HAP-1 (cell line): Measurements from ENCODE around the gene STX8.

Experiments used
- DNase-seq, 2 experiments: peaks; one replicate each; pipeline ENCODE4 v3.0.0-alpha.2; 2016 to 2020; ENCODE audit warnings: low spot score in 2 of 2
- H3K27me3 ChIP-seq: fragments of 250-450 bp; sonication (Bioruptor Pico); 2 replicates; pipeline ENCODE4 v1.5.1; 2020; ENCODE audit warnings: low read depth, mild to moderate bottlenecking, moderate library complexity
- H3K36me3 ChIP-seq: fragments of 250-450 bp; sonication (Bioruptor Pico); replicated peaks from 2 replicates; pipeline ENCODE4 v1.5.1; 2020; ENCODE audit warnings: mild to moderate bottlenecking
- H3K4me1 ChIP-seq: fragments of 250-450 bp; sonication (Bioruptor Pico); 2 replicates; pipeline ENCODE4 v1.5.1; 2020; ENCODE audit warnings: mild to moderate bottlenecking
- H3K4me3 ChIP-seq: fragments of 250-450 bp; sonication (Bioruptor Pico); 2 replicates; pipeline ENCODE4 v1.5.1; 2020; ENCODE audit warnings: mild to moderate bottlenecking, moderate library complexity
- H3K9me3 ChIP-seq: fragments of 250-450 bp; sonication (Bioruptor Pico); 2 replicates; pipeline ENCODE4 v1.5.1; 2020; ENCODE audit warnings: mild to moderate bottlenecking, moderate library complexity
- in situ Hi-C: fragments of 300-500 bp; cut with MboI; formaldehyde crosslinking; loops from 3 replicates; pipeline ENCODE4 v1.14.3; 2020; ENCODE audit warnings: low sequenced_read_pairs, inconsistent platforms, mixed read lengths

The STX8 gene

DNA sequence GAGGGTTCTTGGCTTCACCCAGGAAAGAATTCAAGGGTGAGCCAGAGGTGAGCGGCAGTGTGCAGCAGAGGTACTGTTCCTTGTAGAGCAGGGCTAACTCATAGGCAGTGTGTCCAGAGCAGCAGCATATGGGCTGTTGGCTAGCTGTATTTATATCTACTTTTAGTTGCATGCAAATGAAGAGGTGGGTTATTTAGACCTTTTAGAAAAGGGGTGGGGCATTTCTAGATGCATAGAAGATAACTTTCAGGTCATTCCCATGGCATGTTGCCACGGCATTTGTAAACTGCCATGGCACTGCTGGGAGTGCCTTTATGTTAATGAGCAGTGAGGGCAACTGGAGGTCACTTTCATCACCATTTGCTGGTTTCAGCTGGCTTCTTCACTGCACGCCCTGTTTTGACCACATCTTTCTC, 141.0 kb downstream of the STX8 start:
- H3K9me3 ChIP-seq = no peaks in the 10 kb centered on the region
- H3K4me1 ChIP-seq = peaks cover 8% of the 10 kb centered on the region
- no peaks in the 10 kb centered on the region for H3K27me3 ChIP-seq
- in situ Hi-C loops = no loop called here
- H3K4me3 ChIP-seq = no peak overlapping the region
- DNase-seq = no peak
- H3K36me3 ChIP-seq = no peaks in the 10 kb centered on the region

DNA sequence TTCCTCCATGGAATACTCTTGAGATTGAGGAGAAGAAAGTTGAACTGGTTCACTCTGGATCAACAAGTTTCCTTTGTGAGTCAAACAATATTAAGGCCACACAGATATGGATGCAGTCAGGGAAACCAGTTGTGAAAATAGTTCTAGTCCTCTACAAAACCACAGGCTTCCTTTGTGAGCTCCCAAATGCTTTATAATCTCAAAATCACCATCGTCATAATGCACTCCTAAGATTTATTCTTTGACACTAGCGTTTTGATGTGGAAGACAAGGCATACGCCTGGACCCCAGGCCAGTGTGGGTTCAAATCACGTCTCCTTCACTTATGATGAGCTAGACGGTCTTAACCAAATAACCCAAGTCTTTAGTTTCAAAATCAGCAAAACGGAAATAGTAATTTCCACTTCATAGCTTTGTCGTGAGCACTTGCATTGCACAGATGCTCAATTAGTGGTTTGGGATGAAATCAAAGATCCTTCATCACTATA, 142.6 kb downstream of the STX8 start:
- no peak overlapping the region for H3K4me3 ChIP-seq
- in situ Hi-C loops = no loop called here
- H3K36me3 ChIP-seq = no peaks in the 10 kb centered on the region
- no peak for DNase-seq
- H3K9me3 ChIP-seq = no peaks in the 10 kb centered on the region
- H3K27me3 ChIP-seq = no peaks in the 10 kb centered on the region
- peaks cover 8% of the 10 kb centered on the region for H3K4me1 ChIP-seq

DNA sequence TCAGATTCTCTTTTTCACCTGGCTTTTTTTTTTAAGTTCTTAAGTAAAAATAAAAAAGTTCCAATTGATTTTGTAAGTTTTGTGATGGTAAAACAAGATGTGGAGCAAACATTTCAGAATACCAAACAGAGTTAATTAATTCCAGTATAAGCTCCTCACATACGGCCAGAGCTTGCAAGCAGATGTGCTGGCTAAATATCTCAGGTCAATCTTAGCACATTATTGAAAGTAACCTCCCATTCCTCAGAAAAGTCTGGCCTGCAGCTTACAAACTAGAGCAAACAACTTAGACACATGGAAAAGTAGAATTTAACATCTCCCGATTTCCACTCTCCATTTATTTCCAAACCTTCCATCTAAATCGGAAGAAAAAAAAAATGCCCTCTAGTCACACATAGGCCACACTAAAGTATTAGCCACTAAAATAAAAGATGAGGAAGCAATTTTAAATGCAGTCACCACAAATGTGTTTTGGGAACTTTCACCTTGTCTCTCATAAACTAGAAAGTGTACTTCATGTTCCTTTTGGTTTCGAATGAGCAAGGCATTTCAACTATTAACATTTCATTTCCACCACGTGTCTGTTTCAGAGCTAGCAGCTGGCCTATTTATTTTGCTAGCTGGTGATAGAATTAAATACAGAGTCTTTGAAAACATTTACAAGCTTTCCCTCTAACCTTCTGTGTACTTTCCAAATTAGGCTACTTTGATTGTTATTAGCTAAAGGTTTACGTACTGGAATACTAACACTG, 143.3 kb downstream of the STX8 start:
- no peak for DNase-seq
- Histone ChIP-seq H3K9me3 (no peaks in the 10 kb centered on the region), H3K4me3 (no peak overlapping the region), H3K4me1 (peaks cover 6% of the 10 kb centered on the region), H3K27me3 (no peaks in the 10 kb centered on the region), H3K36me3 (no peaks in the 10 kb centered on the region)
- in situ Hi-C loops = no loop called here

DNA sequence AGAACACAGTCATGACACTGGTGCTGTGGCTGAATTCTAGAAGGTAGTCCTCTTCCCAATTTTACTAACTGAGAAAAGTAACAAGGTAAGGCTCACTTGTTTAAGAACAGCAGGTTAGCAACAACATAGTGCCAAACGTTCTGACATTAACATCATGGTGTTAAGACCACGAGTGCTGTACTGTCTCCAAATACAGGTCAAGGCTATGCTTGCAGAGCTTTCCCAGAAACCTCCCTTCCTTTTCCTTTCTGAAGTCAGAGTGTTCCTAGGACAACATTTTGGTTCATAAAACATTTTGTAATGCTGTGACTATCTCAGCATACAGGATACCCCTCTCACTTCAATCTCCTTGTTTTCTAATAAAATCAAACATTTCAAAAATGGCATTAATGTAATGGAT, 144.0 kb downstream of the STX8 start:
- H3K4me3 ChIP-seq = no peak overlapping the region
- no peaks in the 10 kb centered on the region for H3K36me3 ChIP-seq
- in situ Hi-C loops = no loop called here
- no peak for DNase-seq
- no peaks in the 10 kb centered on the region for H3K27me3 ChIP-seq
- H3K9me3 ChIP-seq = no peaks in the 10 kb centered on the region
- no peaks in the 10 kb centered on the region; the same call in 1 of the 2 replicates for H3K4me1 ChIP-seq

DNA sequence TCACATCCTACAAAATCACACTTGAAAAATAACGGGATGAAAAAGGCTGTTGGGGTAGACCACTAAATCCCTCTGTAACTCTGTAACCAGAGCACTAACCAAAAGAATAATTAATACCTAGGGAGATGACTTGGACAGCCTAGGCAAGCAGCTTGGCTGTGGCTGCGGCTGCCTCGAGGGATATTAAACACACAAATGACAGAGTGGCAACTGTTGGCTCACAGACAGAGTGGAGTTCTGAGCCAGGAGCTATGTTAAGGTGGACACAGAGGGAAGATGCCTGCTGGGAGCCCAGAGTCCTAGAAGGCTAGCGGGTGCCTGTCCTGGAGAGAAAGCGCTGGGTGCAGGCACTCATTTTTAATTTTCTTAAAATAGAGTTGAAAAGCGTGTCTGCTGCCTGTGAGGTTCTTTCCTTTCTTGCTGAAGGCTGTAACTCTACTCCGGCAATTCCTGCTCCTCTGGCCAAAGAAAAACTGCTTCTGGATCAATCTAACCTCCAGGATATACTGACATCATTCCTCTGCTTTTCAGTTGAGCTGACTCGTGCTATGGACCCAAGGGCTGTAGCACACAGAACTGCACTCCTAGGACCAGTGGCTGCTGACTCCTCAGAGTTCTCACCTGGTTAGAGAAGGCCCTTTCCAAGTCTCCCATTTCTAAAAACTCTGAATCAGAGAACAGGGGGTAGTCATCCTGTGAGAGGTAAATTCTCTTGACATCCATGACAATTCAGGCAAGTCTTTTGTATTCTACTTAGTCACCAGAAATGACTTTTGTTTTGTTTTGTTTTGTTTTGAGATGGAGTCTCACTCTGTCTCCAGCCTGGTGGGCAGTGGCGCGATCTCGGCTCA, 147.9 kb downstream of the STX8 start:
- DNase-seq = no peak
- in situ Hi-C loops = no loop called here
- H3K9me3 ChIP-seq = no peaks in the 10 kb centered on the region
- H3K4me1 ChIP-seq = no peaks in the 10 kb centered on the region
- no peaks in the 10 kb centered on the region for H3K36me3 ChIP-seq
- H3K27me3 ChIP-seq = no peaks in the 10 kb centered on the region
- H3K4me3 ChIP-seq = no peak overlapping the region

DNA sequence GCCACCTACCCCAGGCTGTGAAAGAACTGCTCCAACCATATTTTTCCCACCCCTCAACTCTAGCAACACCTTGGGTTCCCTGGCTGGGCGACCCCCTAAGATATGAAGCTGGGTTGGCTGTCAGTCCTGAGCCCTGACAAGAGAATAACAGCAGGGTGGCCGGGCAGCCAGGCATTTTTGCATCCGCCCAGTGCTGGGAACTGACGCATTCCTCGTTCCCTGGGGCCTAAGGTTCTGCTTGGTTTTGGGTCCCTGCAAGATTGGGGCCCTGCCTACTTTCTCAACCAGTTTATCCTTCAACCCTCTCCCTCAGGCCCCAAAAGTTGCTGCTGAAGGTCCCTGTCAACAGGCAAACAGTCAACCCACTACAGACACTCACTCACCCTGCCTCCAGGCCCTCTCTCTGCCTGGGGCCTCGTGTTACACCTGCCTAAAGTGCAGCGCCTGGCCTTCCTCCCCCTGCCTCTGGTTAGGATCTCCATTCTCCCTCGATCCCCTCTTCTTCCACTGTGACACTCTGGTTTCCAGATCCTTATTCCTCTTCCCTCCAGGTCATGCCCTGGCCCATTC, 151.5 kb downstream of the STX8 start:
- Histone ChIP-seq H3K4me3 (no peak overlapping the region), H3K4me1 (no peaks in the 10 kb centered on the region), H3K9me3 (no peaks in the 10 kb centered on the region), H3K27me3 (no peaks in the 10 kb centered on the region), H3K36me3 (no peaks in the 10 kb centered on the region)
- no peak for DNase-seq
- in situ Hi-C loops = no loop called here

DNA sequence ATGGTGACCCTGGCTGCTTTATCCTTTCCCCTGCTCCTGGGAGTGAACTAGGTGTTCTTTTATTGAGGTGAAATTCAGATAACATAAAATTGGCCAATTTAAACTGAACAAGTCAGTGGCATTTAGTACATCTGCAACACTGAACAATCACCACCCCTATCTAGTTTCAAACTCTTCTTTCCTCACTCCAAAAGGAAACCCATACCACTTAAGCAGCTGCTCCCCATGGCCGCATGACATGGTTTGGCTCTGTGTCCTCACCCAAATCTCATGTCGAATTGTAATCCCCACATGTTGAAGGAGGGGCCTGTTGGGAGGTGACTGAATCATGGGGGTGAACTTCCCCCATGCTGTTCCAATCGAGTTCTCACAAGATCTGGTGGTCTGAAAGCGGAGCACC, 154.1 kb downstream of the STX8 start:
- in situ Hi-C loops = no loop called here
- Histone ChIP-seq H3K36me3 (no peaks in the 10 kb centered on the region), H3K4me3 (no peak overlapping the region), H3K9me3 (no peaks in the 10 kb centered on the region), H3K4me1 (no peaks in the 10 kb centered on the region), H3K27me3 (no peaks in the 10 kb centered on the region)
- no peak for DNase-seq

DNA sequence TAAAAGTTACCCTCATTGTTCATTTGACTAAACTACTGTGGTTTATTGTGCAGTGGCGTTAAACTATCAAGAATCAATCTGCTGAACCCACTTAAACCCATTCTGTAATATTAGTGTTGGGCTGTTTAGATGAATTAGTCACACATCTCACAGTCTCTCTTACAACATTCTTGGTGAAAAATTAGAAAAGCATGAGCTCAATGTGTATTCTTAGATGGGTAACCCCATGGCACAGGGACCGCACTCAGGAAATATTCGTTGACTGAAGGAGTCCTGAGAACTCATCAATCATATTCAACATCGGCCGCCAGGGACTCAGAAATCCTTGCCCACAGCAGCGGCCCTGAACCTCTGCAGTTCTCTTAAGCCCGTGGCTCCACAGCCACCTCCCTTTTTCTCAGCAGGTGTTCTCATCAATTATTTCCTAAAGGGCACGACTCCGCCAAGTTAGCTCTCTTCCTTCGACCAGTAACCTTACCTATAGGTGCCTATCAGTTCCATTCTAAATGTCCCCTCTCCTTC, 155.6 kb downstream of the STX8 start:
- no peak for DNase-seq
- Histone ChIP-seq H3K36me3 (no peaks in the 10 kb centered on the region), H3K4me1 (no peaks in the 10 kb centered on the region), H3K9me3 (no peaks in the 10 kb centered on the region), H3K27me3 (no peaks in the 10 kb centered on the region), H3K4me3 (no peak overlapping the region)
- in situ Hi-C loops = no loop called here

DNA sequence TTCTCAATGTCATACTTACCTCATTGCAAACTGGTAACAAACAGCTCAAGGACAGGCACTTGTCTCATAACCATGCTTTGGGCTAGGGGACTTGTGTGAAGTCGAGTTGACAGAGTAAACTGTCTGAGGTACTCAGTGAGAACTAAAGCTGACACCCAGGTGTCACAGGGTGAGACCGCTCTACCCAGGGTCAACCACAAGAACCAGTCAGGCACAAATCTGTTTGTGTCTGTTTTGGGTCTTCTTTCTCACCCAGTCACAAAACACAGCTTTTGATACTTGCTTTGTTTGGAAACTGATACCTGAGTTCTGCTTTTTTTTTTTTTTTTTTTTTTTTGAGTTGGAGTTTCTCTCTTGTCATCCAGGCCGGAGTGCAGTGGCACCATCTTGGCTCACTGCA, 161.1 kb downstream of the STX8 start:
- no peaks in the 10 kb centered on the region for H3K4me1 ChIP-seq
- no peak overlapping the region for H3K4me3 ChIP-seq
- H3K36me3 ChIP-seq = no peaks in the 10 kb centered on the region
- in situ Hi-C loops = no loop called here
- H3K9me3 ChIP-seq = no peaks in the 10 kb centered on the region
- no peaks in the 10 kb centered on the region for H3K27me3 ChIP-seq
- DNase-seq = no peak

DNA sequence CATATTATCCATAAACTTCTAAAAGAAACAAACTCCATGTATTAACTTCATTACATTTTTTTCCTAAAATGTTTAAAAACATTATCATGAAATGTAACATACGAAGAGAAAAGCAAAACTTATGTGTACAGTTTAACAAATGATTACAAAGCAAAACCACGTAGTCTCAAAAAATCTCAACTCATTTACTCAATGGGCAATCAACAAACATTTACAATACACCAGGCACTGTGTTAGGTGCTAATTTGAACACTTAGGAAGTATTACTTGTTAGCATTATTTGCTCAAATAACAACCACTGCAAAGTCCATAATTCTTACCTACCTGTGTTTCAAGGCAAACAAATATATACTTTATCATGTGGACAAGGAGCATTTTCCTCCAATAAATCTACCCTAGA, 164.9 kb downstream of the STX8 start:
- no peaks in the 10 kb centered on the region for H3K9me3 ChIP-seq
- H3K36me3 ChIP-seq = no peaks in the 10 kb centered on the region
- H3K4me3 ChIP-seq = no peak overlapping the region
- H3K27me3 ChIP-seq = no peaks in the 10 kb centered on the region
- DNase-seq = no peak
- in situ Hi-C loops = no loop called here
- H3K4me1 ChIP-seq = 0 out of 2 replicates have a peak, but pooled peaks cover 2% of the 10 kb centered on the region

DNA sequence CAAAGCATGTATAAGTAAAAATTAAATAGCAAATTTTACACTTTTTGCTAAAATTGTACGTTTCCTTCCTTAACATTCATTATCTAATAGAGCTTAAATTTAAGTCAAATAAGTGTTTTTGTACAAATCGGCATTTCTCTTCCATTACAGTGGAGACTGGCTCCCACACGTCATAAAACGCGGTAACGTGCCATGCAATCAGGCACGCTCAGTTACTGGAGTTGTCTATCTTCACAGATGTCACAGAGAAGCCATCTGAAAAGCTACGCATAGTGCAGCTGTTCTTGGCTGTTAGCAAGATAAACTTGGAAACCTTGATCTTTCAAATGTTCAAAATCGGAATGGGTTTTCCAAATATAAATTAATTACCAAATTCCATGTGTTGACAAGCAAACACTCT, 165.3 kb downstream of the STX8 start:
- no peaks in the 10 kb centered on the region for H3K36me3 ChIP-seq
- H3K27me3 ChIP-seq = no peaks in the 10 kb centered on the region
- no peaks in the 10 kb centered on the region for H3K9me3 ChIP-seq
- no peak overlapping the region for H3K4me3 ChIP-seq
- in situ Hi-C loops = no loop called here
- H3K4me1 ChIP-seq = 0 out of 2 replicates have a peak, but pooled peaks cover 2% of the 10 kb centered on the region
- DNase-seq = no peak

DNA sequence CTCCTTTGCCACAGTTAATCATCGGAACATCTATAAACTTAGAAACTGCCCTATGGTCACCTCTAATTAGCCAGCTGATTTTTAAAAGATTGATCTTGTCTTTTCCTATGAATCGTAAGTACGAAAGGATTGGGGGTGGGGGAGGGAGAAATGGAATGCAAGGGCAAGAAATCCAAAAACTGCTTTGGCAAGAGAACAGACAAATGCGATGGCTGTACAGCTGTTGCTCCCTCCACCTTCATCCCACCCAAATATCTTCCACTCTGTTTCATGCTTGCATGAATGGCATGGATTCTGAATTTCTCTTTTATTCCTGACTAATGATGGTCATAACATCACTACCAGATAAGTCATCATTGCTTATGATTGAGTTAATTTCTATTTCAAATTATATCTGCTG, 165.7 kb downstream of the STX8 start:
- H3K9me3 ChIP-seq = no peaks in the 10 kb centered on the region
- in situ Hi-C loops = no loop called here

DNA sequence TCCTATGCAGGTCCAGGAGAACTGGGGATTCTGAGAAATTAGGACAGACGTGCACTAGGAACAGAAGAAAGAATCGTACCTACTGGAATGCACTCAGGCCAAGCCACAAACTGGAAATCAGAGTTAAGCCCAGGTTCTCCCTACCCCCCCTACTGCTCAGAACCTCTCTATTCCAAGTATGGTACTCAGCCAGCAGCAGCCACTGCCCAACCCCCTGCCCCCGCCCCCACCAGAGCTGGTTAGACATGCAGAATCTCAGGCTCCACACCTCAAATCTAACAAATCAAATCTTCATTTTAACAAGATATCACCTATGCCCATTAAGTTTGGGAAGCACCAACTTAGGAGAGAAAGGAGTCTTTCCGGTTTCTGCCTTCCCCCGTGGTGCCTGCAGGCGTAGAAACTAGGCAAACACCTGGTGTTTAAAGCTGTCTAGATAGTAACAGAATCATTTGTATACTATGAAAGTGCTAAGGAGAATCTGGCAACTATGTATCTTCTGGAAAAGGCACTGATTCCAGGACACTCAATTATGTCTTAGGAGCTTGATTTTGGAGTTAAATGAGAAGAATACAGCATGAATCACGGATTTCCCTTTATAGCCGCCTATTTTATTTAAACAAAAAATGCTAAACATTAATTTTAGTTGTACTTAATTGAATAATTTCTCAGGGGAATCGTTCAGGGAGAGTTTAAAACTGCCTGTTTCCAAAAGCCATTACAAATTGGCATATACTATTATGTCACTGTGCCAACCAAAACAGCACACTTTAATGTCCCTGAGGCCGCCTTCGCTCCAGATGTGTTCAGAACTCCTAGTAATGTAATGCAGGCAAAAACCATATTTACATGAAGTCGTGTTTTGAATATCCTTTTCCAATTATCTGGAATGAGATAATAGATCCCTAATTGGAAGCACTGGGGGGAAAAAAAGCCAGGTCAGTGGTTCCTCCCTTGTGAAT, 166.5 kb downstream of the STX8 start:
- H3K36me3 ChIP-seq = no peaks in the 10 kb centered on the region
- in situ Hi-C loops = no loop called here
- DNase-seq = no peak

More for the DNA sequence above, 165.7 kb downstream of the STX8 start:
- 0 out of 2 replicates have a peak, but pooled peaks cover 2% of the 10 kb centered on the region for H3K4me1 ChIP-seq
- no peaks in the 10 kb centered on the region for H3K27me3 ChIP-seq
- H3K4me3 ChIP-seq = no peak overlapping the region
- no peak for DNase-seq
- no peaks in the 10 kb centered on the region for H3K36me3 ChIP-seq

More for the DNA sequence above, 166.5 kb downstream of the STX8 start:
- 0 out of 2 replicates have a peak, but pooled peaks cover 2% of the 10 kb centered on the region for H3K4me1 ChIP-seq
- H3K27me3 ChIP-seq = no peaks in the 10 kb centered on the region
- H3K4me3 ChIP-seq = no peak overlapping the region
- H3K9me3 ChIP-seq = no peaks in the 10 kb centered on the region
